OCI-M2 (cell line): ENCODE data around the gene ATP10D.
A peak's percentile ranks its signal among the peaks of the same experiment; 100 is the strongest.

ENCODE experiments used
- DNase-seq: peaks from one replicate; lab custom pipeline; 2025; ENCODE audit not compliant: unreplicated experiment; lab: John Stamatoyannopoulos, UW

ATP10D gene

DNA sequence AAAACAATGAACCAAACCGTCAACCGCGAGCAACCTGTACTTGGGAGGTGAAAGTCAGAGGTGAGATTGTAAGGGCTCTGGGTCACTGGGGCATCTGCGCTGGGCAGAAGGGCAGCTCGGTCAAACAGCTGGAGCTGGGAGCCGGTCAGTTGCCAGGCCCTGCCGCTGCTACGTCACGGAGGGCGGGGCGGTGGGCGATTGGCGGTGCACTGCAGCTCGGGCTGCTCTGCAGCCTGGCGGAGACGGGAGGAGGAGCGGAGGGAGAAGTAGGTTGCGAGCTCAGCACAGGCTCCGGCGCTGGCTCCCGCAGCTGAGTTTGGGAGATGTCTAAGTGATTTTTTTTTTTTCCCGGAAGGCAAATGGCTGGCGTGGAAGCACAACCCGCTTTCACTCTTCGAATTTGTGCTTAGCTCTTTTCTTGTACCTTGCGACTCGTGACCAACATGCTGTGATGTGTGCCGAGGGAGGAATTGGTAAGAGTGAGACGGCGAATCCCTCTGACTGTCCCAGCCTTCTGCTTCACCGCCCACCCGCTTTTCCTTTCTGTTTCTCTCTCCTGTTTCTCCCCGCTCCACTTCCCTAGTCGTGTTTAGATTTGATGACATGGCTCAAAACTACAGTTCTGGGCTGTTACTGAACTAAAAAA, at the start of gene ATP10D:
TSS of gene ATP10D (plus strand) at position 229 of the 646 bp plus-strand sequence. CDS start 27,266 bp downstream, outside the sequence.
- peak; percentile 55 for DNase-seq

DNA sequence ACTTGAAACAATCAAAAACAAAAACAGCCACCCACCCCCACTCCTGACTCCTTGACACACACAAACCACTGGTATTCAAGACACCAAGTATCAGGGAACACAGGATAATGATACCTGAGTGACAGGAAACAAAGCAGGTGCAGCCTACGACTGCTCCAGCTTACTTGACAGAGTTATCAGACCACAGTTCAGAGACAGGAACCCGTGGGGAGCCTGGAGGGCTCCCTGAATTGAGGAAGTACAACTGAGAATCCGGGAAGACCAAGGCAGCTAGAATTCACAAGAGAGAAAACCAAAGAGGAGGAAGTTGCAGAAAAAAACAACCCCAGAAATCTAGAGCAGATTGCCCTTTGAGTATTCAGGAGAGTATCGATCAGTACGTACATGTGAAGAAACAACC, 42.1 kb upstream of the ATP10D start:
- DNase-seq: no peak

DNA sequence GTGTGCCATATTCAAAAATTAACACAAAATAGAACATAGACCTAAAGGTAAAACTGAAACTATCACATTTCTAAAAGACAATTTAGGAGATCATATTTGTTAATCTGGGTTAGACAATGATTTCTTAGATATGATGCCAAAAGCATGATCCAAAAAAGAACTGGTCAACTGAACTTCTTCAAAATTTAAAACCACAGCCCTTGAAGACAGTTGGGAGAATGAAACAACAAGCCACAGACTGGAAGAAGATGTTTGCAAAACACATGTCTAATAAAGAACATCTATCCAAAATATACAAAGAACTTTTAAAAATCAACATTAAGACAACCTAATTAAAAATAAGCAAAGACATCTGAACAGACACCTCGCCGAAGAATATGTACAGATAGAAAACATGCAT, 41.0 kb upstream of the ATP10D start:
- DNase-seq: no peak

DNA sequence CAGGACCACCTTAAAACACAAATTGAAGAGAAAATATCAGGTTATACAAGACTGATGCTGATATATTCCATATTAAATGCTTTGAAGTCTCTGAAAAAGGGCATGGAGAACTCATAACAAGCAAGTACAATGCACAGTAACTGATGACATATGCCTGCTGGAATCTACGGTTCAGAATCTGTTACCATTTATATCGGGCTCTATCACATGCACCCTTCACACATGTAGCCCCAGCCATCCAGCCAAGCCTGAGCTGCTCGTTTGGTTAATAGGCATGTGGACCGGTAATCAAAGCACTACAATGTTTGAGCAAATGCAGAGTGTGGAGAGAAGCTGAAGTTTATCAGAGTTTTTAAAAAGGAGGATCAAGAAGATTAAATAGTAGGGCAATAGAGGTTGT, 33.4 kb upstream of the ATP10D start:
- DNase-seq: no peak

DNA sequence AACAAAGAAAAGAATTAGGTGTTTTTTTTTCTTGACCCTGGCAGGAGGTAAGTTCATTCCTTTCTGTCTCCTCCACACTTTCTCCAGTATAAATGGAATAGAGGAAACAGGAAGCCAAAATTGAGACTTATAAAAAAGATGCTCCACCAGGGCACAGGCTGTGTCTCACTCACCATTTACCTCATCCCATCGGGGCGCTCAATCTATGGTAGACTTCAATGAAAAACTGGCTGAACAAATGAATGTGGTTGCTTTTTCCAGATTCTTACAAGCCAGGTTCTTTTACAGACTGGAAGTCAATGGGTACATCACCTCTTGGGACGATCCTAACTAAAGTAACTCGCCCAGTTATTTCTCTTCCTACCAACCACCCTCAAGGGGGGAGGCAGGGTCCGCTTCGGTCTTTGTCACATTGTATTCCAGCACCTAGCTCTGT, 22.3 kb upstream of the ATP10D start:
- no peak for DNase-seq

DNA sequence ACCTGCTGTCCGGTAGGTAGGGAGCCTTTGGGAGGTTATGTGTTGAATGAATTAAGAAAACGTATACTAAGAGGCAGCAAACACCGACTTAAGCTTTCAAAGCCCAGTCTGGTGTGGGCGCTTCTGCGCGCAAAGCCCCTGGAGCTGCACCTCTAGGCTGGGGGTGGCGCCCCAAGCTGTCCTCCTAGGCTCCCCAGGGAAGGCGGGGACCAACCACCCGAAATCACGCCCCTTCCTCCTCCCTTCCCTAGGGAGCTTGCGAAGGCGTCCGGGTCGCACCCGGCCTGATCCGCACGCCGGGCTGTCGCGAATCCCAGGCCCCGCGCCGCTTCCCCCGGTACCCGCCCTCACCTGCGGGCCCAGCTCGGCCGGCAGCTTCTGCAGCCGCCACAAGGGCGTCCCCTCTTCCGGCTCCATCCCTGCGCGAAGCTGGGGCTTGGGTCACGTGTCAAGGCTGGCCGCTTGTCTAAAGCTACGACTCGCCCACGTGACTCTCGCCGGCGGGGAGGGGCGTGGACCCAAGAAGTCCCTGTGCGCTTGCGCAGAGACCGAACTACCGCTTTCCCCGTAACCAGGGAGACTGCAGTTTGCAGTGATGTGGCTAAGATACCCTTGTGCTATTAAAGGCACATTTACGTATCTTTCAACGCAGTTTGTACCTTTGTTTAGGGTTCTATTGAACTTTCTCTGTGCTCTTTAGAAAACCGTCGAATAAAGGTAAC, 21.7 kb upstream of the ATP10D start, which contains the start of gene COMMD8:
TSS of gene COMMD8 (minus strand) at position 468 of the 722 bp plus-strand sequence. CDS start at position 417, 51 bp downstream.
- peak; percentile 5 for DNase-seq

DNA sequence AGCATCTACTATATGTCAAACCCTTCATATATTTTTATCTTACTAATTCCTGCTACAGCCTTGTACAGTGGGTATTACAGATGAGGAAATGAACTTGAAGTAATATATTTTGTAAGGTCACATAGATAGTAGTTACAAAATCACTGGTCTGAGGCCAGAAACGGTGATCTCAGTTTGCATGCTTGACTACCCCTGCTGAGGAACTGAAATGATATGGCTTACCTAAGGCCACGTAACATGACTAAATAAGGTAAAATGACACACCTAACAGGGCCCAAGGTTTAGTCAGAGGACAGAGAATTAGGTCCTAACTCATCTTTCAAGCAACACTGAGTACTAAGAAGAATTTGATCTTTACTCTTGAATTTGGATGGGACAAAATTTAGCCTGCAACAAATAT, 20.1 kb upstream of the ATP10D start:
- no peak for DNase-seq

DNA sequence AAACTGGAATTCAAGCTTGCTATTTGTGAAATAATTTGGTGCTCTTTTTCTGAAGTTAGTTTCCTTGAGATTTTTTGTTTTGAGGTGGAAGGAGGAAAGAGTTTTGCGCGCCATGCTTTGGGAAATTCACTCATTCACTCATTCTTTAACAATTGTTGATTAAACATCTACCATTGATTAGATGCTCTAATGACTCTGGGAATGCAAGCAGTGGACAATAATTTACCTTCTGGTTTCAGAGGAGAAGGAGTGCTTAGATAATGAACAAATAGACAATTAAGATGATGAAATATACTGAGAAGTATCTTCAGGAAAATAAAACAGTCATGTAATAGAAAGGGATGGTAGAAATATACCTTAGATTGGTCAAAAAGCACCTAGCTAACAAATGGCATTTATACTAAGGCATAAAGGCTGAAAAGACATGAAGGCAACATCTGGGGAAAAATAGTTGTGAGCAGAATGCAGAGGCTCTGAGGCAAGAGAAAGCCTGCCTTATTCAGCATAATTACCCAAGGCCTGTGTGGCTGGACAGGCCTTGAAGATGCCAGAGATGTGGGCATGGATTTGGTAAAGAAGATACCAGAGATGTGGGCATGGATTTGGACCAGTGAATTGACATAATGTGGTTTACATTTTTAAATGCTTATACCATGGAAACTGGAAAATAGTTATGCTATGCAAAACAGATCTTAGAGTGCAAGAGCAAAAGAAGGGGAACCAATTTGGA, 18.9 kb upstream of the ATP10D start:
- no peak for DNase-seq

DNA sequence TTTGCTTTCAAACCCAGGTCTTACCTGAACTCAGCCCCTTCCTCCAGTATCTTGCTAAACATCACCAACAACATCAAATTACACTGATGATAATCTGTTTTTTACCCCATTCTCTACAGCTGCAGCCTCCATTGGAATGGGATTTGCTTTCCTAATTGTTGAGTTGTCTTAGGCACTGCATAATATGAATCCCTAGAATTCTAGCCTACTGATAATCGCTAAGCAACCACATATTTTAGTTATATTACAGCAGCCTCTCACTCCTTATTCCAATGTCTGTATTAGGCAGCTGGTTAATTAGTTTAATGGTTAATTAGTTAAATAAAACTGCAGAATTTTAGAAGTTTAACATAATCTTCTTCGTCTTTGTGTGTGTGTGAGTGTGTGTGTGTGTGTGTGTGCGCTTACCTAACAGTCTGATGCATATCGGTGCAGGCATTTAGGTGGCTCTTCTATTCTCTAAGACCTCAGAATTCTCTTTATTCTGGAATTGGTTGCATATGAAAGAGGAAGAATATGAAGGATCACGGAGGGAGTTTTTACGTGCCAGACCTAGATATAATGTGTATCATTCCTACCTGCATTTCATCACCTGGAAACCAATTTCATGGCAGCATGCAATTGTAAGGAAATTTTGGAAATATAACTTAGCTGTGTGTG, 16.2 kb upstream of the ATP10D start:
- DNase-seq: no peak

DNA sequence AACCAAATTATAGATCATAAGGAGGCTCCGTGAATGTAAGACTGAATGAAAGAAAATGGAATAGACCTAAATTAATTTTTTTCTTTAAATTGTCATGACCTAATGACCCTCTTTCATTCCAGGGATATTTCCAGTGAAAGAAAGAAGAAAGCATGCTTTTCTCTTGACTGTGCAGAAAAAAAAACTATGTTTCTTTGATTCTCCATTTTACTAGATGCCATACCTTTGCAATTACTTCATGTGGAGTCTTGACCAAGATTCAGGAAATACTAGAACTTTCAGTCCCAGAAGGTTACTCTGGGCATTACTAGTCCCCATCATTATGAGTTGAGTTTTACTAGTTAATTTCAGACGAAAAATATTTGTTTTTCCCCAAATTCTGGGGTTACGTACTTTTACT, 15.1 kb upstream of the ATP10D start:
- DNase-seq: no peak

DNA sequence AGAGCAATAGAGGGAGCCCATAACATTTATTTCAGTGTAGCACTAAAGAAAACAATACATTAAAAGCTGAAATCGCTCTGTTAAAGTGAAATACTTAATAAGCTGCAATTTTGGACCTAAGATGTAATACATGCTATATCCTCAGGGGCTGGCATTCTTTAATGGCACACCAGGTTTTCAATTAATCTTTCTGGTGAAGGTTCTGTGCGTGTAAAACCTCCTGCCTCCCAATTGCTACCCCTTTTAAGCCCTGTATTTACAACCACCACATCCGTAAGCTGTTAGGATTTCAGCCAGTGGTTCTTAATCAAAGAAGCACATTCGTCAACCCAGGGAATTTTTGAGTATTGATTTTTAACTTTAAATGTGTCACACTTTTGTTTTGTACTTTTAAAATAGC, 14.0 kb upstream of the ATP10D start:
- no peak for DNase-seq

DNA sequence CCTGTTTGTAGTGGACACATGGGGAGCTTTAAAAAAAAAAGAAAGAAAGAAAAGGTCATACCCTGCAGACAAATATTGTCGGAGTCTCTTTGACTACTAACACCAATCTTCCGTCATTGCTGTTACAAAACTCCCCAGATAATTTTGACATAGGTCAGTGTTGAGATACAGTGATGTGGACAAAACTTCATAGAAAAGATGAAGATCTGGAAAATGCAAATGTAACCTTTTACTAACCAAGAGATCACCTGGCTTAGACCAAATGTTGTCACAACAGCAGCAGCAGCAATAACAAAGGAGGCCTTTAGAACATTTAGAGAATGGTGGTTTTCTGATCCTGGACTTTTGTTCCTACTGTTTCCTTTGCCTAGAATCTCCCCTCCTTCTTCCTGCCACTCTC, 13.5 kb upstream of the ATP10D start:
- DNase-seq: no peak

DNA sequence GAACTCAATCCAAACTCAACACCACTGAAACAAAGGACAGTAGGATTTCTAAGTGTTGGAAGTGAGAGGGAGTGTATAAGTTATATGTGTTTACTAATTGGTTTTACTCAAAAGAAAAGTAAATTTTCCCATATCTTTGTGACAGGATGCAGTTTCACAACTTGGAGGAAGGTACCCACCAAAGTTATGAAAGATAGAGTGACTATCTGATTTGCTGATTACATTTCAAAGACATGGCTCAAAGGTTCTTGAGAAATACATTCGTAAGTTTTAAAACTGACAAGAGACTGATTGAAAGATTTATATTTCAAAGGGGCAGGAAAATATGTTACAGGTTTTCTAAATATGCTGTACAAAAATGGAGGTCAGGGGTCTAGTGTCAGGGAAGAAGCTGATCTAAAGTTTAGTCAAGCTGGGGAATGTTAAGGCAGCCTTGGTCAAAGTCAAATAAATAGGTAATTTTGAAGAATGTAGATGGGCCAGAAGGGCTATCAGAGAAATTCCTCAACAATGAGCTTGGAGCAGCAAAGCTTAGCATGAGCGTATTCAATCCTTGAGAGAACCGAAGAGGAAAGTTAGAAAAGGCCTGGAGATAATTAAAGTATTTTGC, 11.8 kb upstream of the ATP10D start:
- no peak for DNase-seq

DNA sequence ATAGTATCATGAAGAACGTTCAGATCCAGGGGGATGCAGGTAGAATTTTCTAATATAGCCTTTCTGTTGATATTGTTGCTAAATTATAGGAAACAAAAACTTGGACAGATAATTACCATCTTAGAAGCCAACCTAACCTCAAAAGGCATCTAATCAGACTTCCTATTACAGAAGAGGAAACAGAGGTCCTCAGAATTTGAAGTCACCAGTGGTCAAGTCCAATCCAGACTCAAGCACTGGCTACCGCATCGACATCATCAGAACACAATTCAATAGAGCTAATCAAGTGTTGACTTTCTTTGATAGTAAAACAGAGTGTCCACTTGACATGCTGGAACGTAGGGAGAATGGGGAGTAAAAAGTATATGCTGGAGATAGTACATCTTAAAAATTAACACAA, 10.3 kb upstream of the ATP10D start:
- no peak for DNase-seq

DNA sequence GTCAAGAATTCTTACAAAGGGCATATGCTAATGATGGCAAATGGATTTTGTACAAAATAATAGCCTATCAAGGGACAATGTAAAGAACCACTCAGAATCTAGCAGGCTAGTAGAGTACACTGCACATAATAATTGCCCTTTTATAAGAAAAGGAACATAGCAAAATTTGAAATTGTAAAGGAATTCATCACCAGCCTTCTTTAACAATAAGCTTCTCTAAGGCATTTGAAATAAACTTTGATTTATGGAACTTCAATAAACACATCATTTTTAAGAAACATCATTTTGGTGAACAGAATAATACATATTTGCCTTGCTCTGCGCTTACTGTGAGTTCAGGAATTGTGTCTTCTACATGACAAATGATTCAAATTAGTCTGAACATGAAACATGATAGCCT, 9.7 kb upstream of the ATP10D start:
- no peak for DNase-seq

DNA sequence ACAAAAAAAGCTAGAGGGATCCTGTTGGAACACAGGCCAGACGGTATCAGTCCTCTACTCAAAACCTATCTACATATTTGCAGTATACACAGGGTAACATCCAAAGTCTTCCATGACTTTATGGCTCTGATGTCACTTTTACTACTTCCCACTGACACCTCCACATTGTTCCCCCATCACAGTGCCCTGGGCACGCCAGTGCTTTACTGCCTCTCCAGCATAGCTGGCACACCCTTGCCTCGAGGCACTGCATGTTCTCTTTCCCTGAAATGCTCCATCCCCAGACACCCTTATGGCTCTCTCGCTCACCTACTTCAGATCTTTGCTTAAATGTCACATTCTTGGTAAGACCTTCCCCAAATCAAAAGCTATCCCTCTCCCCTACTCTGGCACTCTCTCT, 6.3 kb upstream of the ATP10D start:
- DNase-seq: no peak

DNA sequence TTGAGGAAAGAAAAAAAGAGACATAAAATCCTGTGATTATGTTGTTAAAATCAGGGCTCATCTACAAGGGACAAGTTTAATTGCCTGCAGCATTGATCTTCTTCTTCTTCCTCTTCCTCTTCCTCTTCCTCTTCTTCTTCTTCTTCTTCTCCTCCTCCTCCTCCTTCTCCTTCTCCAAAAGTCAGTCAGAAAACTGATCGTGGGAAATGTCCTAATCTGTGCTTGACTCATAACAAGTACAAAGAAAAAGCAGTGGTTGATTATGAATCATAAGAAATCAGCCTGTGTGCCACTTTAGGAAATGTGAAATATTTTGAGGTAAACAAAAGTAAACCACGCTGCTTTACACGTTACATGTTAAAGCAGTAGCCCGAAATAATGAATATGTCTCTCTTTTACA, 2.7 kb upstream of the ATP10D start:
- no peak for DNase-seq

DNA sequence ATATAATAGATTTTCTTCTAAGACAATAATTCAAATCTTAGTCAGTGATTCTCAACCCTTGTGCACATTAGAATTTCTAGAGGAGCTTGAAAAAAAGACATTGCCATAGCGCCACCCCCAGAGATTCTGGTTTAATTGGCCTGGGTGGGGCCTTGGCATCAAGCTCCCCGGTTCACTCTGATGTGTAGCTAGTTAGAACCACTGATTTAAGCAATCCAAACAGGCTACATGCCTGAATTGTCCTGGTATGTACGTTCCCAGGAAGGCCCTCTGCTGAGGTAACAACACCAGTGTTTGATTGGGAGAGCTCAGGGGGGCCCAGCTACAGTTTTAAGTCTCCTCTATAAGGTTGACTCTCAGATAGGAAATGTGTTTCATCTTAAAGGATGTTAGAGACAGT, 1.3 kb upstream of the ATP10D start:
- no peak for DNase-seq

DNA sequence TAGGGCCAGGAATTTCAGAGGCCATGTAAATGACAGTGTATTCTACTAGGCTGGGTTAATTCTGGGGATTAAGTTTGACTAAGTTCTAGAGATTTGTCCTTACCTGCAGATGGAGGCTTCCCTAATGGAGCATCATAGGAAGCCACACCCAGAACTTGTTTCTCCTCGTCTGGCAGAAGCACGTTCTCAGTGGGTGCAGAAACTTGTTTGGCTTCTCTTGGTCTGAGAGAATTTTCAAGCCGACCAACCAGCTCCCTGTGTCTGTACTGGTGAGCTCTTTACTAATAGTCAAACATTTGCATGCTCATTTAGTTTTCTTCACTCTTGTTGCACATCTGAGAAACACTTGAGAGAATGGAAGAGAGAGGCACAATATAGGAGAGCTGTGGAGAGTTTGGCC, 907 bp upstream of the ATP10D start:
- DNase-seq: no peak

DNA sequence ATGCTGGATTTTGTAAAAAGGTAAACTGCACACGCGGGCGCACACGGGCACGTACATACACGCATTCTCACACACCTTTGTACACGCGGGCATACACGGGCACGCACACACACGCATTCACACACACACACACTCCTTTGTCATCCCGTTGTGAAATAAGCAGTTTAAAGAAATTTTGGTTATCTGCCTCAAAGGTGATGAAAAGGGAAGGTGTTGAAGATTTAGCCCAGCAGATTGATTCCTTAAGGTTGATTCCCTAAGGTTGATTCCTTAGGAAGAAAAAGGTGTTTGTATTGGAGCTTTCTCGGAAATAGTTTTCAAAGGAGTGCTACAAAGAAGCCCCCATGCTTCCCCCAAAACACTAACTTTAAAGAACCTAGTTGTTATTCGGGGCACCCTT, 693 bp downstream of the ATP10D start:
- no peak for DNase-seq

DNA sequence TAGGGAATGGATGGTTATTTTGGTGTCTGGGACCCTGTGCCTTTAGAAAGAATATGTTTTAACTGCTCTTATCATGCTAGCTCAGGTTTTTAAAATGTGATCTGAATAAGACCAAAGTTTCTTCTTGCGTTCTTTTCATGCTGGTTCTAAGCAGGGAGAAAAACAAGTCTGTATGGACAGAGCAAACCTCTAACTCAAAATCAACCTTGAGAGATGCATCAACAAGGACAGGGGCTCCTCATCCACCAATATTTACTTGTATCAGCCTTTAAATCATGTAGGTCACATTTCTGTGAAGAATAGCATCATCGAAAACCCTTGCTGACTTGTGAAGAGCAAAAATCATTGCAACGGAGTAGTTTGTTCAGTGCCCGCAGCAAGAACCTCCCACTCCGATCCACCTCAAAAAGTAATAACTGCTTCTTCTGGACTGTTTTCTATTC, 1.2 kb downstream of the ATP10D start:
- no peak for DNase-seq
